GM21360 (cell line): ENCODE data around the gene HSPE1.
A peak's percentile ranks its signal among the peaks of the same experiment; 100 is the strongest.
"Not testable (repeated sequence)": the region's sequence is repeated elsewhere in the genome, so short reads cannot be mapped to it uniquely, and the experiment has no call there.

Experiments used
- ATAC-seq: cut with Tn5 transposase; IDR thresholded peaks from one replicate; pipeline ENCODE4 v1.9.1; 2021; ENCODE audit warnings: mild to moderate bottlenecking, moderate library complexity; ENCODE audit not compliant: unreplicated experiment

The HSPE1 gene

GRCh38 chr2:197498235-197498936, 1.8 kb upstream of the HSPE1 start:
- ATAC-seq, result no peak

- ATAC-seq, result peak; percentile 1
Observed at GRCh38 chr2:197498937-197499593, 1.1 kb upstream of the HSPE1 start.

- peak; percentile 3 for ATAC-seq
Observed at GRCh38 chr2:197500503-197501131, 438 bp downstream of the HSPE1 start.

GRCh38 chr2:197502201-197502600, 2.0 kb downstream of the HSPE1 start:
- ATAC-seq, result no peak

- ATAC-seq, result no peak
Observed at GRCh38 chr2:197502685-197503084, 2.5 kb downstream of the HSPE1 start.

GRCh38 chr2:197504000-197504399, 3.8 kb downstream of the HSPE1 start:
- ATAC-seq, result no peak

GRCh38 chr2:197504512-197504911, 4.3 kb downstream of the HSPE1 start:
- ATAC-seq, result no peak

GRCh38 chr2:197506658-197507057, 6.5 kb downstream of the HSPE1 start:
- no peak for ATAC-seq

GRCh38 chr2:197513915-197514314, 13.7 kb downstream of the HSPE1 start:
- no peak for ATAC-seq

GRCh38 chr2:197514754-197515153, 14.6 kb downstream of the HSPE1 start:
- ATAC-seq, result no peak

GRCh38 chr2:197515315-197515738, 15.1 kb downstream of the HSPE1 start:
- peak; percentile 1 for ATAC-seq

- ATAC-seq, result peak; percentile 93
Observed at GRCh38 chr2:197515739-197516392, 15.7 kb downstream of the HSPE1 start, which contains the start of gene MOB4. TSS of gene MOB4 (plus strand) at chr2:197516066. CDS start at chr2:197516087, 21 bp downstream.

- peak; percentile 9 for ATAC-seq
Observed at GRCh38 chr2:197516393-197516761, 16.2 kb downstream of the HSPE1 start.

GRCh38 chr2:197517150-197517549, 17.0 kb downstream of the HSPE1 start:
- no peak for ATAC-seq

GRCh38 chr2:197538412-197538811, 38.2 kb downstream of the HSPE1 start:
- no peak for ATAC-seq

GRCh38 chr2:197539734-197540133, 39.6 kb downstream of the HSPE1 start:
- ATAC-seq, result no peak

- ATAC-seq, result no peak
Observed at GRCh38 chr2:197543206-197543605, 43.0 kb downstream of the HSPE1 start.

- no peak for ATAC-seq
Observed at GRCh38 chr2:197547163-197547900, 47.2 kb downstream of the HSPE1 start.

- no peak for ATAC-seq
Observed at GRCh38 chr2:197548582-197548981, 48.4 kb downstream of the HSPE1 start.

GRCh38 chr2:197551260-197551659, 51.1 kb downstream of the HSPE1 start:
- ATAC-seq, result not testable (repeated sequence)
